ENCODE measurements around the gene BCL2L14.

BCL2L14 gene

DNA sequence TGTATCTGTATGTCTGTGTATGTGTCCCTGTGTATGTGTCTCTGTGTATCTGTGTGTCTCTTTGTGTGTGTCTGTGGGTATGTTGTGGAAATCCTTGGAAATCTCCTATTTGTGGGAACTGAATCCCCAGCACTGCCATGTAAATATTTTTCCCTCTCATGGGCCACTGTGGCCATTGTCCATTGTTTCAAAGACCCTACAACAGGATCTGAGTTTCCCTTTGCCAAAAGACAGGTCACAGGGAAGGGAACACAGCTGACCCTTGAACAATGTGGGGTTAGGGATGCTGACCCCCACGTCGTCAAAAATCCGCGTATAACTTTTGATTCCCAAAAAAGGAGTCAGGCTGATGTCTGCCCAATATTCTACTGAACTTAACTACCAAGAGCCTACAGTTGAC lies 22.5 kb upstream of the BCL2L14 start:
- H3K4me3 ChIP-seq (ENCODE audit: low read depth, low read length), result no peak overlapping the region
- no peaks in the 10 kb centered on the region for H3K36me3 ChIP-seq (ENCODE audit: control insufficient read depth in 2 of 2, insufficient read depth in 1 of 2, low read length in 2 of 2)
- no peak for TF ChIP-seq ZNF626 (tag by site-specific recombination; IDR thresholded peaks at IDR 0.05)
- TF ChIP-seq, protein P1, sequence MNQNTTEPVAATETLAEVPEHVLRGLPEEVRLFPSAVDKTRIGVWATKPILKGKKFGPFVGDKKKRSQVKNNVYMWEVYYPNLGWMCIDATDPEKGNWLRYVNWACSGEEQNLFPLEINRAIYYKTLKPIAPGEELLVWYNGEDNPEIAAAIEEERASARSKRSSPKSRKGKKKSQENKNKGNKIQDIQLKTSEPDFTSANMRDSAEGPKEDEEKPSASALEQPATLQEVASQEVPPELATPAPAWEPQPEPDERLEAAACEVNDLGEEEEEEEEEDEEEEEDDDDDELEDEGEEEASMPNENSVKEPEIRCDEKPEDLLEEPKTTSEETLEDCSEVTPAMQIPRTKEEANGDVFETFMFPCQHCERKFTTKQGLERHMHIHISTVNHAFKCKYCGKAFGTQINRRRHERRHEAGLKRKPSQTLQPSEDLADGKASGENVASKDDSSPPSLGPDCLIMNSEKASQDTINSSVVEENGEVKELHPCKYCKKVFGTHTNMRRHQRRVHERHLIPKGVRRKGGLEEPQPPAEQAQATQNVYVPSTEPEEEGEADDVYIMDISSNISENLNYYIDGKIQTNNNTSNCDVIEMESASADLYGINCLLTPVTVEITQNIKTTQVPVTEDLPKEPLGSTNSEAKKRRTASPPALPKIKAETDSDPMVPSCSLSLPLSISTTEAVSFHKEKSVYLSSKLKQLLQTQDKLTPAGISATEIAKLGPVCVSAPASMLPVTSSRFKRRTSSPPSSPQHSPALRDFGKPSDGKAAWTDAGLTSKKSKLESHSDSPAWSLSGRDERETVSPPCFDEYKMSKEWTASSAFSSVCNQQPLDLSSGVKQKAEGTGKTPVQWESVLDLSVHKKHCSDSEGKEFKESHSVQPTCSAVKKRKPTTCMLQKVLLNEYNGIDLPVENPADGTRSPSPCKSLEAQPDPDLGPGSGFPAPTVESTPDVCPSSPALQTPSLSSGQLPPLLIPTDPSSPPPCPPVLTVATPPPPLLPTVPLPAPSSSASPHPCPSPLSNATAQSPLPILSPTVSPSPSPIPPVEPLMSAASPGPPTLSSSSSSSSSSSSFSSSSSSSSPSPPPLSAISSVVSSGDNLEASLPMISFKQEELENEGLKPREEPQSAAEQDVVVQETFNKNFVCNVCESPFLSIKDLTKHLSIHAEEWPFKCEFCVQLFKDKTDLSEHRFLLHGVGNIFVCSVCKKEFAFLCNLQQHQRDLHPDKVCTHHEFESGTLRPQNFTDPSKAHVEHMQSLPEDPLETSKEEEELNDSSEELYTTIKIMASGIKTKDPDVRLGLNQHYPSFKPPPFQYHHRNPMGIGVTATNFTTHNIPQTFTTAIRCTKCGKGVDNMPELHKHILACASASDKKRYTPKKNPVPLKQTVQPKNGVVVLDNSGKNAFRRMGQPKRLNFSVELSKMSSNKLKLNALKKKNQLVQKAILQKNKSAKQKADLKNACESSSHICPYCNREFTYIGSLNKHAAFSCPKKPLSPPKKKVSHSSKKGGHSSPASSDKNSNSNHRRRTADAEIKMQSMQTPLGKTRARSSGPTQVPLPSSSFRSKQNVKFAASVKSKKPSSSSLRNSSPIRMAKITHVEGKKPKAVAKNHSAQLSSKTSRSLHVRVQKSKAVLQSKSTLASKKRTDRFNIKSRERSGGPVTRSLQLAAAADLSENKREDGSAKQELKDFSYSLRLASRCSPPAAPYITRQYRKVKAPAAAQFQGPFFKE (tag by site-specific recombination; IDR thresholded peaks at IDR 0.05; ENCODE audit: borderline replicate concordance), result no peak
- ChIA-PET POLR2A (no interaction called here), CTCF (interaction anchor here (0.7 kb wide), 1 partner anchor 670 kb away, joined by 3 read pairs; no protein-coding TSS in a partner anchor)
- H3K9me3 ChIP-seq (ENCODE audit: control insufficient read depth, insufficient read depth, low read depth, low read length), result no peaks in the 10 kb centered on the region
- no peak overlapping the region for H3K27ac ChIP-seq (ENCODE audit: extremely low read depth, low read depth, low read length)
- H3K4me1 ChIP-seq (ENCODE audit: control insufficient read depth, insufficient read depth, low read length), result no peaks in the 10 kb centered on the region

DNA sequence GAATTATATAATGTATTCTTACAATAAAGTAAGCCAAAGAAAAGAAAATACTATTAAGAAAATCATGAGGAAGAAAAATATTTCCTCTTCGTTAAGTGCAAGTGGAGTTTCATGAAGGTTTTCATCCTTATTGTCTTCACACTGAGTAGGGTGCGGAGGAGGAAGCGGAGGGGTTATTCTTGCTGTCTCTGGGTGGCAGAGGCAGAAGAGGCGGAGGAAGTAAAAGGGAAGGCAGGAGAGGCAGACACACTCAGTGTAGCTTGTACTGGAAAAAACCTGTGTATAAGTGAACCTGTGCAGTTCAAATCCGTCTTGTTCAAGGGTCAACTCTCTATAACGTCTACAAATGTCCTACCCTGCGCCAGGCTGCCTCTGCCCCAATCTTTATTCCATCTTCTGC lies 22.0 kb upstream of the BCL2L14 start:
- no peaks in the 10 kb centered on the region for H3K36me3 ChIP-seq (ENCODE audit: control insufficient read depth in 2 of 2, insufficient read depth in 1 of 2, low read length in 2 of 2)

More for the DNA sequence above, 22.0 kb upstream of the BCL2L14 start:
- Histone ChIP-seq H3K9me3 (ENCODE audit: control insufficient read depth, insufficient read depth, low read depth, low read length) (no peaks in the 10 kb centered on the region), H3K4me3 (ENCODE audit: low read depth, low read length) (no peak overlapping the region), H3K4me1 (ENCODE audit: control insufficient read depth, insufficient read depth, low read length) (no peaks in the 10 kb centered on the region), H3K27ac (ENCODE audit: extremely low read depth, low read depth, low read length) (no peak overlapping the region)
- CTCF ChIA-PET, result interaction anchor here (0.7 kb wide), 1 partner anchor 670 kb away, joined by 3 read pairs; no protein-coding TSS in a partner anchor
- TF ChIP-seq ZNF16 (tag by site-specific recombination; IDR thresholded peaks at IDR 0.05; ENCODE audit: low read depth), result no peak
- TF ChIP-seq ZNF791 (tag by site-specific recombination; IDR thresholded peaks at IDR 0.05), result no peak
- TF ChIP-seq, protein P2, sequence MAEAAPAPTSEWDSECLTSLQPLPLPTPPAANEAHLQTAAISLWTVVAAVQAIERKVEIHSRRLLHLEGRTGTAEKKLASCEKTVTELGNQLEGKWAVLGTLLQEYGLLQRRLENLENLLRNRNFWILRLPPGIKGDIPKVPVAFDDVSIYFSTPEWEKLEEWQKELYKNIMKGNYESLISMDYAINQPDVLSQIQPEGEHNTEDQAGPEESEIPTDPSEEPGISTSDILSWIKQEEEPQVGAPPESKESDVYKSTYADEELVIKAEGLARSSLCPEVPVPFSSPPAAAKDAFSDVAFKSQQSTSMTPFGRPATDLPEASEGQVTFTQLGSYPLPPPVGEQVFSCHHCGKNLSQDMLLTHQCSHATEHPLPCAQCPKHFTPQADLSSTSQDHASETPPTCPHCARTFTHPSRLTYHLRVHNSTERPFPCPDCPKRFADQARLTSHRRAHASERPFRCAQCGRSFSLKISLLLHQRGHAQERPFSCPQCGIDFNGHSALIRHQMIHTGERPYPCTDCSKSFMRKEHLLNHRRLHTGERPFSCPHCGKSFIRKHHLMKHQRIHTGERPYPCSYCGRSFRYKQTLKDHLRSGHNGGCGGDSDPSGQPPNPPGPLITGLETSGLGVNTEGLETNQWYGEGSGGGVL (tag by site-specific recombination; IDR thresholded peaks at IDR 0.05), result no peak
- no peak for TF ChIP-seq ZNF324 (tag by site-specific recombination; IDR thresholded peaks at IDR 0.05)
- TF ChIP-seq ZNF341 (tag by site-specific recombination; IDR thresholded peaks at IDR 0.05; ENCODE audit: low read depth), result no peak
- TF ChIP-seq, protein P3, sequence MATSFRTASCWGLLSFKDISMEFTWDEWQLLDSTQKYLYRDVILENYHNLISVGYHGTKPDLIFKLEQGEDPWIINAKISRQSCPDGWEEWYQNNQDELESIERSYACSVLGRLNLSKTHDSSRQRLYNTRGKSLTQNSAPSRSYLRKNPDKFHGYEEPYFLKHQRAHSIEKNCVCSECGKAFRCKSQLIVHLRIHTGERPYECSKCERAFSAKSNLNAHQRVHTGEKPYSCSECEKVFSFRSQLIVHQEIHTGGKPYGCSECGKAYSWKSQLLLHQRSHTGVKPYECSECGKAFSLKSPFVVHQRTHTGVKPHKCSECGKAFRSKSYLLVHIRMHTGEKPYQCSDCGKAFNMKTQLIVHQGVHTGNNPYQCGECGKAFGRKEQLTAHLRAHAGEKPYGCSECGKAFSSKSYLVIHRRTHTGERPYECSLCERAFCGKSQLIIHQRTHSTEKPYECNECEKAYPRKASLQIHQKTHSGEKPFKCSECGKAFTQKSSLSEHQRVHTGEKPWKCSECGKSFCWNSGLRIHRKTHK (tag by site-specific recombination; IDR thresholded peaks at IDR 0.05), result no peak
- no peak for TF ChIP-seq ZNF157 (tag by site-specific recombination; IDR thresholded peaks at IDR 0.05)
- no peak for TF ChIP-seq ZBTB20 (tag by site-specific recombination; IDR thresholded peaks at IDR 0.05)
- TF ChIP-seq ZNF624 (tag by site-specific recombination; IDR thresholded peaks at IDR 0.05), result no peak
- TF ChIP-seq, protein P4, sequence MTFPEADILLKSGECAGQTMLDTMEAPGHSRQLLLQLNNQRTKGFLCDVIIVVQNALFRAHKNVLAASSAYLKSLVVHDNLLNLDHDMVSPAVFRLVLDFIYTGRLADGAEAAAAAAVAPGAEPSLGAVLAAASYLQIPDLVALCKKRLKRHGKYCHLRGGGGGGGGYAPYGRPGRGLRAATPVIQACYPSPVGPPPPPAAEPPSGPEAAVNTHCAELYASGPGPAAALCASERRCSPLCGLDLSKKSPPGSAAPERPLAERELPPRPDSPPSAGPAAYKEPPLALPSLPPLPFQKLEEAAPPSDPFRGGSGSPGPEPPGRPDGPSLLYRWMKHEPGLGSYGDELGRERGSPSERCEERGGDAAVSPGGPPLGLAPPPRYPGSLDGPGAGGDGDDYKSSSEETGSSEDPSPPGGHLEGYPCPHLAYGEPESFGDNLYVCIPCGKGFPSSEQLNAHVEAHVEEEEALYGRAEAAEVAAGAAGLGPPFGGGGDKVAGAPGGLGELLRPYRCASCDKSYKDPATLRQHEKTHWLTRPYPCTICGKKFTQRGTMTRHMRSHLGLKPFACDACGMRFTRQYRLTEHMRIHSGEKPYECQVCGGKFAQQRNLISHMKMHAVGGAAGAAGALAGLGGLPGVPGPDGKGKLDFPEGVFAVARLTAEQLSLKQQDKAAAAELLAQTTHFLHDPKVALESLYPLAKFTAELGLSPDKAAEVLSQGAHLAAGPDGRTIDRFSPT (tag by site-specific recombination; IDR thresholded peaks at IDR 0.05), result no peak
- TF ChIP-seq ZNF140 (tag by site-specific recombination; IDR thresholded peaks at IDR 0.05), result no peak
- no peak for TF ChIP-seq ZNF211 (tag by site-specific recombination; IDR thresholded peaks at IDR 0.05; ENCODE audit: low read depth)
- no peak for TF ChIP-seq ZSCAN16 (tag by site-specific recombination; IDR thresholded peaks at IDR 0.05)
- no peak for TF ChIP-seq RBAK (tag by site-specific recombination; IDR thresholded peaks at IDR 0.05)
- no peak for TF ChIP-seq ZNF626 (tag by site-specific recombination; IDR thresholded peaks at IDR 0.05)
- TF ChIP-seq HOXA7 (CRISPR knock-in tag; IDR thresholded peaks at IDR 0.05; ENCODE audit: borderline replicate concordance), result no peak
- POLR2A ChIA-PET, result no interaction called here
